ENCODE results near the gene SCART1.

DNA sequence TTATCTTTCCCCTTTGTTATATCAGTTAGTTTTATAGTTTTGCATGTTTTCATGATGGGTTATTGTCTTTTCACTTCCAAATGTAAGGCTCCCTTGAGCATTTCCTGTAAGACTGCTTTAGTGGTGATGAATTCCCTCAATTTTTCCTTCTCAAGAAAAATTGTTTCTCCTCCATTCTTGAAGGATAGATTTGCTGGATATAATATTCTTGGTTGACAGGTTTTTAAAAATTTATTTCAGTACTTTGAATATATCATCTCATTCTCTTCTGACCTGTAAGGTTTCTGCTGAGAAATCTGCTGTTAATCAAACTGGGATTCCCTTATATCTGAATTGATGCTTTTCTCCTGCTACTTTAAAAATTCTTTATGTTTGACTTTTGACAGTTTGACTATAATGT lies 33.3 kb downstream of the SCART1 start:
- TF ChIP-seq EP300 (IDR thresholded peaks at IDR 0.05), result no peak
- TF ChIP-seq, protein P1, sequence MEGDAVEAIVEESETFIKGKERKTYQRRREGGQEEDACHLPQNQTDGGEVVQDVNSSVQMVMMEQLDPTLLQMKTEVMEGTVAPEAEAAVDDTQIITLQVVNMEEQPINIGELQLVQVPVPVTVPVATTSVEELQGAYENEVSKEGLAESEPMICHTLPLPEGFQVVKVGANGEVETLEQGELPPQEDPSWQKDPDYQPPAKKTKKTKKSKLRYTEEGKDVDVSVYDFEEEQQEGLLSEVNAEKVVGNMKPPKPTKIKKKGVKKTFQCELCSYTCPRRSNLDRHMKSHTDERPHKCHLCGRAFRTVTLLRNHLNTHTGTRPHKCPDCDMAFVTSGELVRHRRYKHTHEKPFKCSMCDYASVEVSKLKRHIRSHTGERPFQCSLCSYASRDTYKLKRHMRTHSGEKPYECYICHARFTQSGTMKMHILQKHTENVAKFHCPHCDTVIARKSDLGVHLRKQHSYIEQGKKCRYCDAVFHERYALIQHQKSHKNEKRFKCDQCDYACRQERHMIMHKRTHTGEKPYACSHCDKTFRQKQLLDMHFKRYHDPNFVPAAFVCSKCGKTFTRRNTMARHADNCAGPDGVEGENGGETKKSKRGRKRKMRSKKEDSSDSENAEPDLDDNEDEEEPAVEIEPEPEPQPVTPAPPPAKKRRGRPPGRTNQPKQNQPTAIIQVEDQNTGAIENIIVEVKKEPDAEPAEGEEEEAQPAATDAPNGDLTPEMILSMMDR (IDR thresholded peaks at IDR 0.05), result no peak
